ENCODE data around the gene IFTAP. TPM values are rescaled to one million over a fixed set of nuclear protein-coding genes. Genes with fewer than 3 reads are reported as not detected.

Gene IFTAP
- total and polyA plus RNA-seq, 11 donors: 30.9 to 89.0 (median 42.5) TPM

DNA sequence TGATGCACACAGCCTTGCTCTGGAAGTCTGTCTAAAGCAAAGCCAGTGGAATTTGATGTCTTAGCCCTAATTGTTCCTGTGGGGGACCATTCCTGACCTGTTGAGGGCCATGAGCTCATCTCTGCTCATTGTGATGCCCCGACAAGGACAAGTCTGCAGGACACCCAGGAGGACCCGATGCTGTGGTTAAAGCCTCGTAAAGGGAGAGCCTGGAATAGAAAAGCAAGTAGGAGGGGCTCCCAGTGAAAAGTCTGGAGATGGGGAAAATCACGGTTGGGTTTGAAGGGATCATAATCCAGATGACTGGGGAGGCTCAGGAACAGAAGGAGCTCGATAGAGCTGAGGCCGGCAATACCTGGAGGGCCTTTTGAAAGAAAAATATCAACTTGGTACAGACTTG lies 102.2 kb downstream of the IFTAP start:
- Histone ChIP-seq H3K9me3 (no peaks in the 10 kb centered on the region), H3K4me1 (no peaks in the 10 kb centered on the region), H3K27me3 (peaks cover 0 to 3% (median 0%) of the 10 kb centered on the region in 9 donors), H3K4me3 (no peak overlapping the region), H3K36me3 (no peaks in the 10 kb centered on the region), H3K27ac (no peak overlapping the region)
- no peak for DNase-seq
- TF ChIP-seq POLR2A (IDR thresholded peaks at IDR 0.05): no peak
- TF ChIP-seq, protein P1, sequence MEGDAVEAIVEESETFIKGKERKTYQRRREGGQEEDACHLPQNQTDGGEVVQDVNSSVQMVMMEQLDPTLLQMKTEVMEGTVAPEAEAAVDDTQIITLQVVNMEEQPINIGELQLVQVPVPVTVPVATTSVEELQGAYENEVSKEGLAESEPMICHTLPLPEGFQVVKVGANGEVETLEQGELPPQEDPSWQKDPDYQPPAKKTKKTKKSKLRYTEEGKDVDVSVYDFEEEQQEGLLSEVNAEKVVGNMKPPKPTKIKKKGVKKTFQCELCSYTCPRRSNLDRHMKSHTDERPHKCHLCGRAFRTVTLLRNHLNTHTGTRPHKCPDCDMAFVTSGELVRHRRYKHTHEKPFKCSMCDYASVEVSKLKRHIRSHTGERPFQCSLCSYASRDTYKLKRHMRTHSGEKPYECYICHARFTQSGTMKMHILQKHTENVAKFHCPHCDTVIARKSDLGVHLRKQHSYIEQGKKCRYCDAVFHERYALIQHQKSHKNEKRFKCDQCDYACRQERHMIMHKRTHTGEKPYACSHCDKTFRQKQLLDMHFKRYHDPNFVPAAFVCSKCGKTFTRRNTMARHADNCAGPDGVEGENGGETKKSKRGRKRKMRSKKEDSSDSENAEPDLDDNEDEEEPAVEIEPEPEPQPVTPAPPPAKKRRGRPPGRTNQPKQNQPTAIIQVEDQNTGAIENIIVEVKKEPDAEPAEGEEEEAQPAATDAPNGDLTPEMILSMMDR (IDR thresholded peaks at IDR 0.05): no peak
- WGBS, 4 donors: 75 to 88% (median 82%) methylated on average over 6 of the region's 6 CpGs
- no peak for ATAC-seq
- intact Hi-C loops (cut with DNase I): no loop called here

DNA sequence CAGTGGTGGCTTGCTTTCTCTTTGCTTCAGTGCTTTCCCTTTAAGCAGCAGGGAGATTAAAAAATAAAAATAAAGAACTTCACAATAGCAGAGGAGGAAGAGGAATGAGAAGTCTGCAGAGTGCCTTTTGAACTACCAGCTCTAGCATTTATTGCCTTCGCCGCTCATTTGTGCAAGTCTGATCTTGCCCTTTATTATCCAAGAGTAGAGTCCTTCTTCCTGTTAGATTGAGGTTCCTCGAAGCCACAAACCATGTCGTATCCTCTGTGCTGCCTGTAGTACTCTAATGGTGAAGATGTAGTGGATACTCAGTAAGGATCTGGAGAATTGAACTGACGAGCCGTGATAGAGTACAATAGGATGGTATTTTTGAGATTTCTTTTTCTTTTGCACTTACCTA lies 105.0 kb downstream of the IFTAP start:
- intact Hi-C loops (cut with DNase I): no loop called here
- ATAC-seq (no peak), DNase-seq (no peak)
- Histone ChIP-seq H3K4me1 (peaks cover 0 to 3% (median 0%) of the 10 kb centered on the region in 12 donors), H3K27me3 (no peaks in the 10 kb centered on the region), H3K4me3 (no peak overlapping the region), H3K9me3 (no peaks in the 10 kb centered on the region), H3K36me3 (no peaks in the 10 kb centered on the region), H3K27ac (no peak overlapping the region)
- no peak for TF ChIP-seq POLR2A (IDR thresholded peaks at IDR 0.05)
- TF ChIP-seq, protein P1 (IDR thresholded peaks at IDR 0.05): no peak
- WGBS, 4 donors: 73 to 79% (median 78%) methylated on average over 6 of the region's 6 CpGs

DNA sequence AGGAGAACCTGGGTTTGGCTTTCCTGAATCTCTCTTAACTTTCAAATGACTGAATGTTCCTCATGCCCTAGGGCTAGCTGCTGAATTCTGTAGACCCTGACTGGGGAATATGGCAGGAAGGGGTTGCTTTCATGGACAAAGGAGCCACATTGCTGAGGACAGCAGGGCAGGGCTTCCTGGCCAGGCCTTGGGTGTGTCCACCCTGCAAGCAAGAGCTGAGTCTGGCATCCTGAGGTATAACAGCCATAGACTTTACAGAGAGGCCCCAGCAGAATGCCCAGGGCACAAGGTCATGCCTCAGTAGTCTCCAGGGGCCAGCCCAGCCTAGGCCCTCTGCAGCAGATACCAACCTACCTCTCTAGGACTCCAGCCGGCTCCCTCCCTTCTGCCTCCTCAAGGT lies 105.9 kb downstream of the IFTAP start:
- Histone ChIP-seq H3K36me3 (no peaks in the 10 kb centered on the region), H3K4me3 (no peak overlapping the region), H3K4me1 (peaks cover 0 to 3% (median 0%) of the 10 kb centered on the region in 12 donors), H3K9me3 (no peaks in the 10 kb centered on the region), H3K27me3 (no peaks in the 10 kb centered on the region), H3K27ac (no peak overlapping the region)
- intact Hi-C loops (cut with DNase I): loop anchor here in 1 of 10 donors (5.0 kb wide), 1 partner anchor 47 kb away; no protein-coding TSS in a partner anchor
- TF ChIP-seq, protein P1 (IDR thresholded peaks at IDR 0.05): no peak
- no peak for TF ChIP-seq POLR2A (IDR thresholded peaks at IDR 0.05)
- no peak for DNase-seq
- 76 to 100% (median 85%) methylated on average over 1 of the region's 1 CpG for WGBS, 4 donors
- no peak for ATAC-seq

DNA sequence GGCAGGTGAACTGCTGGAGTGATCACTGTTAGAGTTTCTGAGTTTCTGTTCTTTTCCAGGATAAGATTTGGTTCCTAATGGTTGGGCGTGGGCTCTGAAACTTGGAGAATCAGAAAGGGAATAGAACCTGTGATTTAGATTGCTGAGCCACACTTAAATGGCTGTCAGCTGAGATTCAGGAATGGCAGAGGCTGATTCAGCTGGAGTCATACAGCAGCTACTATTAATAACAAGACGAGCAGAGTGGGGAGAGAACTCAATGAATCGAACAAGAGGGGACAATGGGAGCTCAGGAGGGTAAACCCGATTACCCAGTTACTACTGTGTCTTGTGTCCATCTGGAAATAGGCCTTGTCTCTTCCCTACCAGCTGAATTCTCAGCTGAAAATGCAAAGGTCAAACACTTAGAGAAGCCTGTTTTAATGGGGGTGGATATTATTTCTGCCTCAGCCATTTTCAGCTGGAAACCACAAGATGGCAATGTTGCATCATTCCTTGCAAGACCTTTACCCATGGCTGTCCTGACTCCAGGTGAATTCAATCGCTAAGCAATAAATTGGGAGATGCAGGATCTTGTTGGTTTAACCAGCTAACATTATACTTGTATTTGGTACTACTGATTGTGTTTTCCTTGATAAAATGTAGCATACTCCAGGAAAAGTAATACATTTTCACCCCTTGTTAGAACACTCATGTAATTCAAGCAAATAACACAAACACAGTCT lies 108.2 kb downstream of the IFTAP start:
- DNase-seq (peak in 1 of 5 donors; percentile 19), ATAC-seq (peak; percentile 77 to 98 (median 92))
- TF ChIP-seq, protein P1 (IDR thresholded peaks at IDR 0.05): peak; percentile 57 to 86 (median 76)
- TF ChIP-seq POLR2A (IDR thresholded peaks at IDR 0.05): no peak
- no peaks in the 10 kb centered on the region for H3K9me3 ChIP-seq
- H3K27me3 ChIP-seq: no peaks in the 10 kb centered on the region
- peak overlapping the region in 3 of 12 donors; percentile 28 to 65 (median 30) for H3K27ac ChIP-seq
- no peak overlapping the region for H3K4me3 ChIP-seq
- 28 to 42% (median 36%) methylated on average over 5 of the region's 5 CpGs for WGBS, 4 donors
- intact Hi-C loops (cut with DNase I): loop anchor here in 9 of 10 donors (1.0 to 5.0 kb wide), 6 partner anchors 42 to 46 kb away; no protein-coding TSS in a partner anchor
- H3K36me3 ChIP-seq: no peaks in the 10 kb centered on the region
- peaks cover 0 to 3% (median 0%) of the 10 kb centered on the region in 12 donors for H3K4me1 ChIP-seq
